Measurements from ENCODE around the gene LCE1C.

DNA sequence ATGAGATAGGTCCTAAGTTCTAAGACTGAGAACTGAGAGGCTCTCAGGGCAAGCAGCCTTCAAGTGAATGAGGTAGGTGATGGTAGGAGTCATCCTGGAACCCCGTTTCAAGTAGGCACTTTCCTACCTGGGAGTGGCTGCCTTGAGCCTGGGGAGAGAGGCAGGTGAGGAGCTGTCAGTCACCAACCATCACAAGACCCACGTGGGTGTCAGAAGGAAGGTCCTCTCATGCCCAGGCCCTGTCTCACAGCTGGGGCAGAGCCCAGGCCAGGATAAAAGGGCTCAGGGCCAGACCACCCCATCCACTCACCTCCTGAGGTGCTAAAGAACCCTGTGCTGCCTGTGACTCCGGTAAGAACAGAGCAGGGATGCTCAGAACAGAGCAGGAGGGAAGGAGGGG lies 10.0 kb downstream of the LCE1C start, which contains the start of gene LCE1D:
- TF ChIP-seq, protein P1, sequence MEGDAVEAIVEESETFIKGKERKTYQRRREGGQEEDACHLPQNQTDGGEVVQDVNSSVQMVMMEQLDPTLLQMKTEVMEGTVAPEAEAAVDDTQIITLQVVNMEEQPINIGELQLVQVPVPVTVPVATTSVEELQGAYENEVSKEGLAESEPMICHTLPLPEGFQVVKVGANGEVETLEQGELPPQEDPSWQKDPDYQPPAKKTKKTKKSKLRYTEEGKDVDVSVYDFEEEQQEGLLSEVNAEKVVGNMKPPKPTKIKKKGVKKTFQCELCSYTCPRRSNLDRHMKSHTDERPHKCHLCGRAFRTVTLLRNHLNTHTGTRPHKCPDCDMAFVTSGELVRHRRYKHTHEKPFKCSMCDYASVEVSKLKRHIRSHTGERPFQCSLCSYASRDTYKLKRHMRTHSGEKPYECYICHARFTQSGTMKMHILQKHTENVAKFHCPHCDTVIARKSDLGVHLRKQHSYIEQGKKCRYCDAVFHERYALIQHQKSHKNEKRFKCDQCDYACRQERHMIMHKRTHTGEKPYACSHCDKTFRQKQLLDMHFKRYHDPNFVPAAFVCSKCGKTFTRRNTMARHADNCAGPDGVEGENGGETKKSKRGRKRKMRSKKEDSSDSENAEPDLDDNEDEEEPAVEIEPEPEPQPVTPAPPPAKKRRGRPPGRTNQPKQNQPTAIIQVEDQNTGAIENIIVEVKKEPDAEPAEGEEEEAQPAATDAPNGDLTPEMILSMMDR (conservative IDR thresholded peaks at IDR 0.05 in 1 of 2, IDR thresholded peaks at IDR 0.05 in 1 of 2; ENCODE audit: extremely low read depth in 1 of 2, insufficient read depth in 1 of 2, low read depth in 1 of 2, low read length in 2 of 2) = no peak
- TF ChIP-seq EZH2 (IDR thresholded peaks at IDR 0.05; ENCODE audit: borderline replicate concordance, low read length) = no peak
